Activated CD4-positive, CD25-positive, alpha-beta regulatory T cell treated with anti-CD3 and anti-CD28 coated beads, Interleukin-2, amount 50 U/mL, for 24 hours (primary cell): ENCODE measurements around the gene RNPS1.
"Not testable (repeated sequence)": the region's sequence is repeated elsewhere in the genome, so short reads cannot be mapped to it uniquely, and the experiment has no call there.

ENCODE experiments used
- ATAC-seq, 2 donors: fragments of 150-1000 bp; cut with Tn5 transposase; one replicate each; pipeline ENCODE4 v1.10.0; 2021; ENCODE audit warnings: mild to moderate bottlenecking in 1 of 2, moderate library complexity in 1 of 2

Gene RNPS1

DNA sequence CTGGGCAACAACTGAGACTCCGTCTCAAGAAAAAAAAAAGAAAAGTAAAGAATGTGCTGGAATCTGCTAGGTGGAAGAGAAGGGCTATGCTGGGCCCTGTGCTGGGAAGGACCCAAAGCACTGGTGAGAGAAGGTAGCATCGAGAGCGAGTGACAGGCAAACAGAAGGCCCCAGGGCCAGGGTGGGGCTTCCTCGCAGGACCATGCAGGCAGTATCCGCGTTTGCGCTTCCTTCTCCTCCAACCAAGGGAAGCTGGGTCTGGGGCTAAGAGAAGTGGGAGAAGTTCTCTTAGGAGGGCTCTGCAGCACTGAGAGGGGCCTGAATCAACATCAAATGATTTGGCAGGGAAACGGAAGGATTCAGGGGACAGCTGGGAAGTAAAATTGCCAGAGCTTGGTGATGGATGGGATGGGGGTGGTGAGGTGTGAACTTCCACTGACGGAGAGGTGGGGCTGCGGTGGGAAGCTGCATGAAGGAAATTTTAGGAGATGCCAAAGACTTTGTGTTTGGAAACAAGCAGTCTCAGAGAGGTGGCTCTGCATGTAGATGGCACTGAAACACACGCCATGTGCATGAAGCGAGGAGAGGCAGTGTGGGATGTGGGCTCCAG is 11.3 kb downstream of the RNPS1 start:
- ATAC-seq, result no peak

- ATAC-seq, result no peak
These were observed 14.6 kb downstream of the RNPS1 start for GRCh38 chr16:2253293-2253692.

DNA sequence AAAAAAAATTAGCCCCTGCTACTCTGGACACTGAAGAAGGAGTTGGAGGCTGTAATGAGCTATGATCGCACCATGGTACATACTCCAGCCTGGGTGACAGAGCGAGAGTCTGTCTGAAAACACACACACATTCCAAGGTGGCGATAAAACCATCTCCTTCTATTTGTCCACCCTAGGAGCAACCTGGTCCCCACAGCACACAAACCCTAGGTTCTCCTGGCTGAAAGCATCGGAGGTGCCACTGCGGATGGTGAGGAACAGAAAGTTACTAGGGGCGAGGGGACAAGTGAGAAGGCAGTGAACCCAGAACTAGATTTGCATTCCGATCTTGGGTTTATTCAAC is 15.1 kb downstream of the RNPS1 start:
- ATAC-seq, result no peak

DNA sequence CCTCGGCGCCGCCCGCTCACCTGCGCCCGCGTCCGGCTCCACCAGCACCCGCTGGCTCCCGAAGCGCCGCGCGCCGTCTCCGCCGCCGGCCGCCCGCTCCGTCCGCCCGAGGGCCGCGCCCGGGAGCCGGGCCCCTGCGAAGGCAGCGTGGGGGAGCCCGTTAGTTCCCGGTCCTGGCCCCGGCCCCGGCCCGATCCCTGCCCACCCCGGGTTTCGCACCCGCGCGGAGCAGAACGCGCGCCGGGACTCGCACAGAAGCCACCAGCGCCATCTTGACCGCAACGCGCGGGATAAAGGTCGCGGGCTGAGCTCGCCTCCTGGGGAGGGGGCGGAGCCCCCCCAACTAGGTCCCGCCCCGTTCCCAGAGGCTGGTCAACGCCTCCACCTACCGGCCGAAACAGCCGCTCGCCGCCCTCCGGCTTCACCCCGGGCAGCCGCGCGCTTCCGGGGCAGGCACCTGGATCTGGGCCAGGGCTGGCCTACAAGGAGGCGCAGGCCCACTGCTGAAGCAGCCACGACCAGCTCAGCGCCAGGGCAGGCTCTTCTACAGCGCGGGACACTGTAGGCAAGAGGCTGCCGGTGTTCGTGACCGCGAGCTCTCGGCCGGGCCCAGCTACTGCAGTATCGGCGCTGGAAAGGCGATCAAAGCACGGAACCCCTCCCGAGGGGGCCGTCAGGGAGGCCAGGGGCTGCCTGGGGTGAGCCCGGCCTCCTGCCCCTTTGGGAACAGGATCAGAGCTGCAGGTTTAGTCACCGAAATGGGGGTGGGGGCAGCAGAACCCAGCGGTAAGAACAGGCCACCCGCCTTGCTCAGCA is 16.4 kb downstream of the RNPS1 start, which contains the start of gene ECI1:
Gene ECI1, minus strand, starts transcription at position 292 of the 816 bp plus-strand sequence. Its CDS starts 21 bp downstream, at position 271.
- ATAC-seq, result peak; percentile 77 to 82

DNA sequence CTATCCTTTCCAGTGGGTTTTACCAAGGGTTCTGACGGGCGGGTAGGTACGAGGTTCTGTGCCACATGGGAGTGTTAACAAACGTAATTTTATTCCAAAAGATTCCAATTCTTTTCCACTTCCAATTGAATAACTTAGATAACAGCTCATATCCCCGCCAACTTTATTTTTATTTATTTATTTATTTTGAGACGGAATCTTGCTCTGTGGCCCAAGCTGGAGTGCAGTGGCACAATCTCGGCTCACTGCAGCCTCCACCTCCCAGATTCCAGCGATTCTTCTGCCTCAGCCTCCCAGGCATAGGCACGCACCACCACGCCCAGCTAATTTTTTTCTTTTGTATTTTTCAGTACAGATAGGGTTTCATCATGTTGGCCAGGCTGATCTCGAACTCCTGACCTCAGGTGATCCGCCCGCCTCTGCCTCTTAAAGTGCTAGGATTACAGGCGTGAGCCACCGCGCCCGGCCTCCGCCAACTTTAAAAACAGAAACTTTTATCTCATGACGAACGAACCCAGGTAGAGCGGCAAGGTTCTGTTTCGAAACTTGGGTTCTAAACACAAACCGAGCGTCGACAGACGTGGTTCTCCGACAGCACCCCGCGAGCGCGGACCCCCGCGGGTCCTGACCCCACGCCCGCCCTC is 17.2 kb downstream of the RNPS1 start:
- peak; percentile 44 for ATAC-seq

GRCh38 chr16:2246301-2246885 is 21.5 kb downstream of the RNPS1 start:
- no peak for ATAC-seq

GRCh38 chr16:2244926-2245795 is 22.8 kb downstream of the RNPS1 start:
- ATAC-seq, result no peak

- ATAC-seq, result no peak
These were observed 23.6 kb downstream of the RNPS1 start for GRCh38 chr16:2244301-2244700.

DNA sequence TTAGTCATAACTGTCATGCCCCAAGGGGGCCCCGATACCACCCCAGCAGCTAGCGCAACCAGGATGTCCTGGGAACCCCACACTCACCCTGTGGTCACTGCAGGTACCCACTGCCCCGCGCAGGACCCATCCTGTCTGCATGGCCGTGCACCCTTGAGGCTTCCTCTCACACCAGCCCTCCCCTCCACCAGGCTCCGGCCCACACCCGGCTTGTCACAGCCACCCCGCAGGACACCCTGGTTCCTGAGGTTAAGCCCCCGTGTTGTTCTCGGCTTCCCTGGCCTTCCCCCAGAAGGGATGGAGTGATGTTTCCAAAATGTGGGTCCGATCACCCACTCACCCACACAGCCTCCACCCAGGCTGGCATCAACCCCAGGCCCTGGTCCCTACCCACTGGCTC is 24.1 kb downstream of the RNPS1 start:
- ATAC-seq, result no peak

- ATAC-seq, result no peak
These were observed 24.8 kb downstream of the RNPS1 start for GRCh38 chr16:2243031-2243528.

- no peak for ATAC-seq
These were observed 25.3 kb downstream of the RNPS1 start for GRCh38 chr16:2242598-2242997.

- ATAC-seq, result not testable (repeated sequence)
These were observed 27.6 kb downstream of the RNPS1 start for GRCh38 chr16:2240331-2240730.

GRCh38 chr16:2238838-2239675 is 28.9 kb downstream of the RNPS1 start:
- ATAC-seq, result no peak

DNA sequence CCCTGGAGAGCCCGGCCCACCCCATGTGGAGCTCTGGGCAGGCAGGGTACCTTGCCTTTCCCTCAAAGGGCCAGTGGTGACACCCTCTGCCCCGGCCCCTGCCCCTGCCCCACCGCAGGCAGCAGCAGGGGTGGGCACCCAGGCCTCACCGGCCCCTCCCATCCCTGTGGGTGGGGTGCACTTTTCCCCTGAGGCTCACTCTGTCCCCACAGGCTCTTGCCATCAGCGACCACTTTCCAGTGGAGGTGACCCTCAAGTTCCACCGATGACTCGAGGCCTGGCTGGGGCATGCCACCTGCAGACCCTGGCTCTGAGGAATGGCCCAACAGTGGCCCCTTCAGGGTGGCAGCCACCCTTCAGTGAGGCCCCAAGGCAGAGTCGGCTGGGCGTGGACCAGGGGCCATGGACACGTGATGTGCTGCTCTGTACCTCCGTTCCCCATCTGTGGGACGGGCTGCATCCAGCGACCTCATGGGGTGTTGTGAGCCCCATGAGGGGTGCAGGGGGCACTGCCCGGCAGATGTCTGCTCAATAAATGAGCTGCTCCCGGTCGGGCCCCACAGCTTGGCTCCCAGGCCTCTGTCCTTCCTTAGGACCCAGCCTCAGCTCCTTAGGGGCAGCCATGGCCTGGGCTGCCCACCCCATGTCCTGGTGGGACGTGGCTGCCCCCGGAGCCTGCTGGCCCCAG is 29.6 kb downstream of the RNPS1 start:
- ATAC-seq, result no peak

DNA sequence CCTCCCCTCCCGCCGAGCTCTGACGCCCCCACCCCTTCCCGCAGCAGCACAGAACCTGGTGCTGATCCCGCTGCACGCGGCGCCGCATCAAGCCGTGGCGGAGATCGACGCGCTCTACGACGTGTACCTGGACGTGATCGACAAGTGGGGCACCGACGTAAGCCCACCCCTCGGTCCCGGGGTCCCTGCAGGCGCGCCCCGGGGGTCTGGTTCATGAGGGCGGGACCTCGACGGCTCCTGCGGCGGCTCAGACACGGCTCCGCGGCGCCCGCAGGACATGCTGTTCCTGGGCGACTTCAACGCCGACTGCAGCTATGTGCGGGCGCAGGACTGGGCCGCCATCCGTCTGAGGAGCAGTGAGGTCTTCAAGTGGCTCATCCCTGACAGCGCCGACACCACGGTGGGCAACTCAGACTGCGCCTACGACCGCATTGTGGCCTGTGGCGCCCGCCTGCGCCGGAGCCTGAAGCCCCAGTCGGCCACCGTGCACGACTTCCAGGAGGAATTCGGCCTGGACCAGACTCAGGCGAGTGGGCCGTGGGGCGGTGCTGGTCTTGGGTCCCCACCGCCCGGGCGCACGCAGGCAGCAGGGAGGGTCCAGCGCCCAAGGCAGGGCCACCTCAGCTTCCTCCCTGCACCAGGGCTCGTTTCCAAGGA is 30.3 kb downstream of the RNPS1 start:
- ATAC-seq, result no peak

GRCh38 chr16:2237102-2237482 is 30.8 kb downstream of the RNPS1 start:
- no peak for ATAC-seq

GRCh38 chr16:2236337-2237101 is 31.4 kb downstream of the RNPS1 start, which contains the start of gene DNASE1L2:
TSS of gene DNASE1L2 (plus strand) at chr16:2236444. CDS start at chr16:2236817, 373 bp downstream.
- peak in 1 of 2 donors; percentile 26 for ATAC-seq

DNA sequence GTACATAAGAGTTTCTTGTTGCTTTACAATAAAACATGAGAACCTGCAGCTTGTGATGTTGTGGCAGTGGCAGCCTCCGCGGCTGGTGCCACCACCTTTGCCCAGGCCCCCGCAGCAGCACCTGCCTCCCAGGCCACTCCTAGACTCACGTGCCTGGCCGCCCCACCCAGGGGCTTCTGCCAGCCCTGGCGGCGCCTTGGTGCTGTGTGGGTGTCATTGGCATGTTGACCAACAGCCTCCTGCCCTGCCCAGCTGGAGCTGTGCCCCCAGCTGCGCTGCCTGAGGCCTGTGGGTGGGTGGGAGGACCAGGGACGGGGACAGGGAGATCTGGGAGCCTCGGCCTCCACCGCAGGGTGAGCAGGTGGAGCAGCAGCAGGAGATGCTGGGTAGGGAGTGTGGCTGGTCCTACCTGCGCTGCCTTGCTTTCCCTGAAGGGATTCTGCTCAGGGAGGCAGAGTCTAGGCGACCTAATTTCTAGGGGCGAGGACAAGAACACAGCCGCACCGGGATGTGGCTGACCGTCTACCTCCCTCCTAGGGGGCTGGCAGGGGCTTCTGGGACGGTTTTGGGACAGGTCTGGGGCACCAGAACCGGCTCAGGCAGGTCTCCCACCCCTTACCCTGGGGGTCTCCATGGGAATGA is 32.1 kb downstream of the RNPS1 start:
- ATAC-seq, result no peak

DNA sequence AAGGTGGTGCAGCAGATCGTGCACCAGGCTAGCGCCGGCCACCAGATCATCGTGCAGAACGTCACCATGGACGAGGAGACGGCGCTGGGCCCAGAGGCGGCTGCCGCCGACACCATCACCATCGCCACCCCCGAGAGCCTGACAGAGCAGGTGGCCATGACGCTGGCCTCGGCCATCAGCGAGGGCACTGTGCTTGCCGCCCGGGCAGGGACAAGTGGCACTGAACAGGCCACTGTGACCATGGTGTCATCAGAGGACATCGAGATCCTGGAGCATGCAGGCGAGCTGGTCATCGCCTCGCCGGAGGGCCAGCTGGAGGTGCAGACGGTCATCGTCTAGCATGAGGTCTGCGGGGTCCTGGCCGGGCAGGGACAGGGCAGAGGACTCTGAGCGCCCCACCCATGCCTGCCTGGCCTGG is 32.7 kb downstream of the RNPS1 start:
- ATAC-seq, result no peak
